Stimulated activated CD4-positive, alpha-beta T cell treated with anti-CD3 and anti-CD28 coated beads, Interleukin-12 subunit alpha, Interleukin-12 subunit beta, amount 100 ng/mL, for 24 hours (primary cell): Measurements from ENCODE around the gene B9D1.

Experiments used
- DNase-seq, 2 experiments: peaks; one replicate each; pipeline ENCODE4 v3.0.0-alpha.2; 2020; ENCODE audit warnings: low read depth in 2 of 2

Gene B9D1

GRCh38 chr17:19320876-19321275 lies 41.6 kb downstream of the B9D1 start:
- no peak for DNase-seq

- no peak for DNase-seq
Measured at GRCh38 chr17:19319771-19320505, 42.6 kb downstream of the B9D1 start.

GRCh38 chr17:19318611-19319010 lies 43.9 kb downstream of the B9D1 start:
- no peak for DNase-seq

- DNase-seq = no peak
Measured at GRCh38 chr17:19317359-19318095, 45.0 kb downstream of the B9D1 start.

GRCh38 chr17:19316761-19317358 lies 45.7 kb downstream of the B9D1 start:
- DNase-seq = no peak

GRCh38 chr17:19315104-19315503 lies 47.4 kb downstream of the B9D1 start:
- DNase-seq = no peak

GRCh38 chr17:19313746-19314651 lies 48.5 kb downstream of the B9D1 start:
- no peak for DNase-seq

- no peak for DNase-seq
Measured at GRCh38 chr17:19313066-19313745, 49.3 kb downstream of the B9D1 start.

GRCh38 chr17:19312406-19312805 lies 50.1 kb downstream of the B9D1 start:
- no peak for DNase-seq

GRCh38 chr17:19311421-19312215 lies 50.9 kb downstream of the B9D1 start:
- no peak for DNase-seq

- DNase-seq = no peak
Measured at GRCh38 chr17:19311016-19311415, 51.5 kb downstream of the B9D1 start.

- DNase-seq = no peak
Measured at GRCh38 chr17:19310151-19310550, 52.4 kb downstream of the B9D1 start.

- DNase-seq = no peak
Measured at GRCh38 chr17:19309701-19310100, 52.8 kb downstream of the B9D1 start.

- DNase-seq = no peak
Measured at GRCh38 chr17:19308398-19308797, 54.1 kb downstream of the B9D1 start.

GRCh38 chr17:19307521-19307920 lies 55.0 kb downstream of the B9D1 start:
- no peak for DNase-seq

GRCh38 chr17:19306160-19307111 lies 56.1 kb downstream of the B9D1 start:
- peak in 1 of 2 experiments; percentile 10 for DNase-seq

GRCh38 chr17:19305761-19306159 lies 56.8 kb downstream of the B9D1 start:
- no peak for DNase-seq

- DNase-seq = no peak
Measured at GRCh38 chr17:19305256-19305655, 57.3 kb downstream of the B9D1 start.

GRCh38 chr17:19304751-19305150 lies 57.8 kb downstream of the B9D1 start:
- DNase-seq = no peak
